Superior temporal gyrus (tissue), 1 donor: ENCODE measurements around the gene ESR1.
"Not testable (repeated sequence)": the region's sequence is repeated elsewhere in the genome, so short reads cannot be mapped to it uniquely, and the experiment has no call there.

Experiments
- DNase-seq: peaks from one replicate; pipeline ENCODE4 v3.0.0-alpha.2; 2016; ENCODE audit errors: extremely low spot score

ESR1 gene

GRCh38 chr6:152053332-152053731 is 245.8 kb downstream of the ESR1 start:
- DNase-seq: no peak

DNA sequence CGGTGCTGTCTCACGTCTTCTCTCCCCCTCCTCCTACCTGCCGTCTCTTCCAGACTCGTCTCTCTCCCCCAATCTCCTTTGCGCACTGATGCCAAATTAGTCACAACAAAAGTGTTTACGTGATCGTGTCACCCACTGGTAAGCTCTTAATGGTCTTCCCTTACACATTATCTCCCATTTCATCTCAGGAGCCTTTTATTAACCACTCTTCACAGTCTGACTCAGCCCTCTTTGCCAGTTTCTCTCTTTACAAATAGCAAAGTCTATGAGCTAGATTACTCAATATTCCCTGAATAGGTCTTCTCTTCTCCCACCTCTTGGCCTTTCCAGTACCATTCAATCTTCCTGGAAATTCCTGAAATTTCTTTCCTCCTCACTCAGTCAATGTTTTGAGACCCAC is 247.0 kb downstream of the ESR1 start:
- no peak for DNase-seq

GRCh38 chr6:152055517-152055916 is 248.0 kb downstream of the ESR1 start:
- DNase-seq: no peak

GRCh38 chr6:152057832-152058498 is 250.5 kb downstream of the ESR1 start:
- DNase-seq: no peak

GRCh38 chr6:152059909-152060308 is 252.4 kb downstream of the ESR1 start:
- DNase-seq: no peak

GRCh38 chr6:152062476-152062875 is 255.0 kb downstream of the ESR1 start:
- no peak for DNase-seq

GRCh38 chr6:152063170-152063921 is 255.9 kb downstream of the ESR1 start:
- no peak for DNase-seq

DNA sequence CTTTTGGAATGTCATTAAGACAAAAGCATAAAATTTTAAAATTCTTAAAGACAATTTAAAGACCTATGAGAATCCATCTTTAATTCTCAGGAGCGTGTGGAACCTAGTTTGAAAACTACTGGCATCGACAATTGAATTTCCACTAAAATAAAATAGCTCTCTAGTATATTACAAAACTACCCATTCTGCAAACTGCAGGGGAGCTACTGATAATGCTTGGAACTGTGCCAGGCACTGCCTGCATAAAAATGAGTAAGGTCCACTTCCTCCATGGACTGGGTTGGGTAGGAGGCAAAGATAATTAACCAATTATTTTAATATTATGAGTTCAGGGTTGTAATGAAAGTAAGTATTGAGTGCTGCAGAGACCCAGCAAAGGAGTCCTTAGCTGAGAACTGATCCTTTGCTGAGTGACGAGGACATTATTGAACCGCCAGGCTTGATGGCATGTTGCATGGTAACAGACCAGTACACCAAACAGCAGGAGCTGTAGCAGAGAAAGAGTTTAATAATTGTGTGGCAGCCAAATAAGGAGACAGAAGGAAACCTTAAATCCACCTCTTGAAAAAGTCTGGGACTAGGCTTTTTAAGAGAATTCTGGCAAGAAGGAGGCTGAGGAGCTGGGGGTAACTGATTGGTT is 261.3 kb downstream of the ESR1 start:
- no peak for DNase-seq

- DNase-seq: no peak
Observed at GRCh38 chr6:152070556-152070955, 263.1 kb downstream of the ESR1 start.

GRCh38 chr6:152071318-152071717 is 263.8 kb downstream of the ESR1 start:
- DNase-seq: no peak

- DNase-seq: no peak
Observed at GRCh38 chr6:152071843-152072242, 264.4 kb downstream of the ESR1 start.

GRCh38 chr6:152076242-152076641 is 268.8 kb downstream of the ESR1 start:
- not testable (repeated sequence) for DNase-seq

- DNase-seq: no peak
Observed at GRCh38 chr6:152078001-152078400, 270.5 kb downstream of the ESR1 start.

GRCh38 chr6:152078804-152079203 is 271.3 kb downstream of the ESR1 start:
- no peak for DNase-seq

GRCh38 chr6:152085451-152085921 is 278.0 kb downstream of the ESR1 start:
- no peak for DNase-seq

DNA sequence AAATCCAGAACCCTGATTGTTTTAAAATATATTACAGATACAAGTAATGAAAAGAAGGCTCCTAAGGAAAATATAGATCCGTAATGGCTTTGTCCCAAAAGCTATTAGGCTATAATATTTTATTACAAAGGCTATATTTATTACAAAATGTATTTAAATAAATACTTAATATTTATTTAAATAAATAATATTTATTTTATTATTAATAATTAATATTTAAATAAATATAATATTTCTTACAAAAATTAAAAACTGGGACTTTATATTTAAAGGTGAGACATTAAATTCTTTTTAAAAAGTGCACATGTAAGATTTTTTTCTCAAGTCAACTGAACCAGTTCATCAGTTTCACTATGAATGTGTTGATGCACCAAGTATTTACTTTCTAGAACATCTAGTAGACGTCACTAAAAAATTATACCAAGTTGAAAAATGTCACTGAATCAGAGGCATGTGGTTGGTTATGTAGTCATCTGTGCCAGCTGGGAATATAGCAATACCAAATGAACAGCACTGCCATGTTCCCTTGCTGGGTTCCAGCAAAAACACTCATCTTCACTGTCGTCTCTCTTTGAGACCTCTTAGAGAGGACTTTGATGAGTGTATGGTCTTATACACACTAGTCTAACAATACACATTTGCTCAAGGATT is 278.9 kb downstream of the ESR1 start:
- DNase-seq: no peak

GRCh38 chr6:152087096-152087495 is 279.6 kb downstream of the ESR1 start:
- no peak for DNase-seq

DNA sequence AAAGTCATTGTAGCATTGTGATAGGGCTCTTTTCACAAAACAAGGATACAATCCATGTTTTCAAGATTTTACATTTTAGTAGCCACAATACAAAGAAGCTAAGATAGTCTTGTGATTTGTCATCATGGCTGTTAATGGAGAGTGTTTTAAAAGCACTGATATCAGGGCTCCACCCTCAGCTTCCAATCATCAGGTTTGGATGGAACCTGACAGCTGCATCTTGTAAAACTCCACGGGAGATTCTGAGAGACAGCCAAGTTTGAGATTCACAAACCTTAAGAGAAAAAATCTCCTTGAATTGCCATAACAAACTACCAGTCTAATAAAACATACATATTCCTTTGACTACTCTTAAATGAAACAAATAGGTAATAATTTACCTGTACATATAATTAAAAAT is 280.2 kb downstream of the ESR1 start:
- DNase-seq: no peak

DNA sequence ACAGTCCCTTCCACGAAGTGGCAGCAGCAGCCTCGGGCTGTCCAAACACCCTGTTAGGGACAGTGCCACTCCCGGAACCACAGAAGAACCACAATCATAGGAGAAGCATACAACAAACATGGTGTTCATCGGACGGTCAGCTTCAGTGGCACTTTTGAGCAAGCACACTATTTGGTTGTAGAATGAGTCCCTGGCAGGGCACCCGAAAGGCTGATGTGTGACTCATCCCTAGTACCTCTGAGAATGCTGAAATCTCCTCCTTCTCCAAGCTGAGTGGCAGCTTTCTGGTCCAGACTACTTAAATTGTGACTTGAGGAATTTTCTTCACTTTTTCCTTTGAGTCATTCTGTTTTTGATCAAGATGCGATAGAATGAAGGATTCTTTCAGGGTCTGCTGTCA is 282.5 kb downstream of the ESR1 start:
- DNase-seq: no peak

- DNase-seq: no peak
Observed at GRCh38 chr6:152091201-152091600, 283.7 kb downstream of the ESR1 start.

DNA sequence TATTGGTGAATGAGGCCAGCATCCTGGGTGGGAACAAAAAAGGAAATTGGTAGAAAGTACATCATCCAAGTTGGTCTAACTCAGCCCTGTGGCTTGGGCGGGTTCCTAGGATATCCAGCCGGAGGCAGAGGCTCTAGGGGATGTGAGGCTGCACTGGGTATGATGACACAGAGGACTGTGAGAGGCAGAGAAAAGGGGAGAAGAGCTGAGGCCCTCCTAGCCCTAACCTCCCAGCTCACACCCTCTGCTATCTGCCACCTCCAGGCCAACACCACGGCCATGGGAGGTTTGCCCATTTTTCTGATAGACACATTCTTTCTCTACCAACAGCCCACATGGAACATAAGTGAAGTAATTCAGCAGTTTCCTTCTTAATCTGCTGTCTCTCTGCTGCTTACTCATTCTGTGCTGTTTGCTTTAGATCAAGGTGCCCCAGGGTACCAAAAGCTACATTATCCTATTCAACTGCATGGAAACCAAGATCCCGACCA is 284.4 kb downstream of the ESR1 start:
- DNase-seq: no peak

DNA sequence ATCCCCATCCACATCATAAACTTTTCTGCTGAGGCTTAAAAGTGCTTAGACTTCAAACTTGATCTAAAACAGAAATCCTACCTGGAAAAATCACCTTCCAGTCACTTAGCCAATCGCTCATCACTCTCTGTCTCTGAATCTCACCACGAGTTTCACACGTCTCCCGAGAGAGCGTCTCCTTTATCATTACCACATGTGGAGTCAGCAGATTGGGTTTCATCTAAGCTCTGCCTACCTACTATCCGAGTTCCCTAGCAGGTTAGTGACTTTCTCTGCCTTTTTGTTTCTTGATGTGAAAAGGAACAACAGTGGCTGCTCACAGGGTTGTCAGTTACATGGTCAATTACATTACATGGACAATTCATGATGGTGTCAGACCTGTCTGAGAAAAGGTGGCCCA is 286.2 kb downstream of the ESR1 start:
- DNase-seq: no peak
